ENCODE data around the gene NFATC1. TPM values are rescaled to one million over a fixed set of nuclear protein-coding genes. Genes with fewer than 3 reads are reported as not detected.

Gene NFATC1
- total RNA-seq, 1 donor from 2014 or later = 0.46 TPM

DNA sequence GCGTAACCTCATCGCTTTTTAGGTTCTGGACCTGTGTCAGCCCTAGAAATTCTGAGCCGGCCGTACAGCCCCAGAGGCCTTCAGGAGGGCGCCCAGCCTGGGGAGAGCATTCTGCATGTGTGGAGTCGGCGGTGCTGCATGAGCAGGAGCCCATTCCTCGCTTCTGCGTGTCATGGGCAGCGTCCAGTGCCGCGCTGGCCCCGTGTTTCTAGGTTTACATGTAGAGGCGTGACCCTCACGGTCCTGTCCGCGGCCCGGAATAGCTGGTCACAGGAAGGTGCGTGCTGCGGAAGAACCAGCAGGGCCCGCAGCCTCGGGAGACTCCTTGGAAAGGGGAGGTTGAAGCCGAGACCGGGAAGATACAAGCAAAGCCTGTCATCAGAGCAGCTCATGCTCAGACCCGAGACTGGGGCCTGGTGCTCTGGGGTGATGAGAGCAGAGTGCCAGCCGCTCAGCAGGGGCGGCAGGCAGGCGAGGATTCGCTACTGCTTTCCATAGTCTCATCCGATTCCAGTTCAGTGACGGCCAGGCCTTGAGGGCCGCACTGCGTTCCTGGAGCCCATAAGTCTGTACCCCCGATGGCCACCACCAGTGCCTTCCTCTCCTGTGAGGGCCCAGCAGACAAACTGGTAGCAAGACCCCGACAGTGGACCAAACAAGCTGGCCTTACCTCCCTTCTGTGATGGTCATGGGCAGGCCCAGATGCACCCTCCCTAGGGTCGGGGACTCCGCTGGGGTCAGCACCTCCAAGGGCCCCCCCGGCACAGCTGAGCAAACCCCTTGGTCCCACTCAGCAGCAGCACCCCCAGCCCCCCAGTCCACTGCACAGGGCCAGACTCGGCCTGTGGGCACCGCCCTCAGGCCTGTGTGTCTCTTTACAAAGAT is 15.6 kb upstream of the NFATC1 start:
- no peak for DNase-seq (ENCODE audit: low read depth)
- H3K4me3 ChIP-seq (ENCODE audit: low read depth, low read length) = no peak overlapping the region
- TF ChIP-seq, protein P1, sequence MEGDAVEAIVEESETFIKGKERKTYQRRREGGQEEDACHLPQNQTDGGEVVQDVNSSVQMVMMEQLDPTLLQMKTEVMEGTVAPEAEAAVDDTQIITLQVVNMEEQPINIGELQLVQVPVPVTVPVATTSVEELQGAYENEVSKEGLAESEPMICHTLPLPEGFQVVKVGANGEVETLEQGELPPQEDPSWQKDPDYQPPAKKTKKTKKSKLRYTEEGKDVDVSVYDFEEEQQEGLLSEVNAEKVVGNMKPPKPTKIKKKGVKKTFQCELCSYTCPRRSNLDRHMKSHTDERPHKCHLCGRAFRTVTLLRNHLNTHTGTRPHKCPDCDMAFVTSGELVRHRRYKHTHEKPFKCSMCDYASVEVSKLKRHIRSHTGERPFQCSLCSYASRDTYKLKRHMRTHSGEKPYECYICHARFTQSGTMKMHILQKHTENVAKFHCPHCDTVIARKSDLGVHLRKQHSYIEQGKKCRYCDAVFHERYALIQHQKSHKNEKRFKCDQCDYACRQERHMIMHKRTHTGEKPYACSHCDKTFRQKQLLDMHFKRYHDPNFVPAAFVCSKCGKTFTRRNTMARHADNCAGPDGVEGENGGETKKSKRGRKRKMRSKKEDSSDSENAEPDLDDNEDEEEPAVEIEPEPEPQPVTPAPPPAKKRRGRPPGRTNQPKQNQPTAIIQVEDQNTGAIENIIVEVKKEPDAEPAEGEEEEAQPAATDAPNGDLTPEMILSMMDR (conservative IDR thresholded peaks at IDR 0.05; ENCODE audit: low read depth, low read length) = no peak

DNA sequence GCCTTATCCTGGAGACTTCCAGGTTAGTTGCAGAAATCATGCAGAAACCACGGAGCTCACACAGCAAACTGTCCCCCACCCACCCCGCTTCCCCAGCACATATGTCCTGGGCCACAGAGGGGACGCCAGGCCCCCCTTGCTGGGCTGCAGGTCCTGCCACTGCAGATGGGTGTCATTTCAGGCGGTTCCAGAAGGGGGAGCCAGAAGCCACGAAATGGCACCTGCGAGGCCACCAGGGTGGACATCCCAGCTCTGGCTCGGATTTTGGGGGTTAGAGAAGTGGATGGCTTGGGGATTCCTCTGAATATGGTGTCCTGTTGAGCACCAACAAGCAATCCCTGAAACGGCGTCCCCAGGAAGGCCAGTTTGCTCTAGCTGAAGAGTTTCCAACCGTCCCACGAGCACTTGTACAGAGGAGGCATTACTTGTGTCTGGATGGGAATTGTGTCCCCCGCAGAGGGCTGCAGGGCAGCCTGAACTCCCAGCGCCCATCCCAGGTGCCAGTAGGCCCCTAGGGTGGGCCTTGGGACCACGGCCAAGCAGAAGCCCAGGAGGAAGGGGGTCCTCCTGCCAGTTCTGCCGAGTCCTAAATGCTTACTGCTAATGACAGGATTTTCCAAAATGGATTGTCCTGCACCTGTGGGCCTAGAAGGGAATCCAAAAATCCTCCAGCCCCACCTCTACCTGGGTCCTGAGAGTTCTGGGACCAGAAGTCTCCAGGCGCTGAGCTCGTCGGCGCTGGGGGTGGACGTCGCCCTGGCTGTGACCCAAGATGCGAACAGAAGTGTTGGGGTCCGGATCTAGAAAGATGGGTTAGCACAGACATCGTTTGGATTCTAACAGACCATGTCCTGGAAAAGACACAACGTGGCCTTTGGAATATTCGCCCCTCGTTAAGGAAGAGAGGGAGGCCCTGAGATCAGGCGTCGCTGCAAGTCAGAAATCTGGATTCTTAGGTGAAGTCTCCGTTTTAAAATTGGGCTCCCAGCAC is 14.6 kb upstream of the NFATC1 start:
- no peak for DNase-seq (ENCODE audit: low read depth)
- TF ChIP-seq, protein P1 (conservative IDR thresholded peaks at IDR 0.05; ENCODE audit: low read depth, low read length) = peak; percentile 84
- H3K4me3 ChIP-seq (ENCODE audit: low read depth, low read length) = no peak overlapping the region

DNA sequence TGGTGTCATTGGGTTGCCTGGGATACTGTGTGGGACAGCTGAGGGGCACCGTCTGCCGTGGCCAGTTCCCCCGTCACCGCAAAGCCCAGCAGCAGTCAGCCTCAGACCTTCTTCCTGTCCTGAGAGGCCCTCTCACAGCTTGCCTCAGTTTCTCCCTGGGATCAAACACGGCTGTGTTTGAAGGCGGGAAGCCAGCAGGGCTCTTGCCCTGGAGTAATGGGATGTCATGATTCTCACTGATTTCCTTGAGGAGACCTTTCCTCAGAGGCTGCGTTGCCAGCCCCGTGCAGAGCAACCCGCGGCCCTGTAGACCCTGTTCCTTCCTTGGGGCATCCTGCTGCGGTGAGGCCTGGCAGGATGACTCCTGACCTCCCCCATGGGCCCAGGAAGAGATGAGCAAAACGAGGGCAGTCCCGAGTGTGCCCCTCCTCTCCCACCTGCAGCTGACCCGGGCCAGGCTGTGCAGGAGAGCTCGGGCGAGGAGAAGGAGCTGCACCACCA is 13.9 kb upstream of the NFATC1 start:
- DNase-seq (ENCODE audit: low read depth) = no peak
- TF ChIP-seq, protein P1 (conservative IDR thresholded peaks at IDR 0.05; ENCODE audit: low read depth, low read length) = no peak
- no peak overlapping the region for H3K4me3 ChIP-seq (ENCODE audit: low read depth, low read length)

DNA sequence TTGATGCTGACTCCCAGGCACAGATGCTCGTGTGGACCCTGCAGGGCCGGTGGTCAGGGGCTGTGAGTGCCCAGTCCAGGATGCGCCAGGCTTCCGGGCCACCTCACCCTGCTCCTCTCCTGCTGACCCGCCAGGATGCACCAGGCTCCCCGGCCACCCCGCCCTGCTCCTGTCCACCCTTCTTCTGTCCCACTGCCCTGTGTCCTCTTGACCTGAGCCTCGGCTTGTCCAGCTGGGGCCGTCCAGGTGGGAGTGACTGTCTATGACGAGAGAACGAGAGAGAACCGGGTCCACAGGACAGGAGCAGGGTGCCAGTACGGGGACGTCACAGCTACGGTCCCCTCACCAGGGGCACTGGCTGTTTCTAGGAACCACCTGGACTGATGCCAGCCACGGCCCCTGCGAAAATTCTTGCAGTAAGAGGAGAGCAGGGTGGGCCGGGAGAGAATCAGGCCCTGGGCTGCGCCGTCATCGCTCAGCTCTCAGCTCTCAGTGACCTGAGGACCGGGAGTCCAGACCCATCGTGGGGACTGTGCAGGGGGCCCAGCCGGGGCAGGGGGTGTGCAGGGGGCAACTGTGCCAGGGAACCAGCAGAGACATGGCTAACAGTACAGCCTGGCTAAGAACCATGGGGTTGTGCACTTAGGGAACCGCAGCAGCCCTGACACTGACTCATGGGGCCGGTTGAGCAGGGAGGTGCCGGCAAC is 12.9 kb upstream of the NFATC1 start:
- H3K4me3 ChIP-seq (ENCODE audit: low read depth, low read length) = no peak overlapping the region
- TF ChIP-seq, protein P1 (conservative IDR thresholded peaks at IDR 0.05; ENCODE audit: low read depth, low read length) = no peak
- no peak for DNase-seq (ENCODE audit: low read depth)

DNA sequence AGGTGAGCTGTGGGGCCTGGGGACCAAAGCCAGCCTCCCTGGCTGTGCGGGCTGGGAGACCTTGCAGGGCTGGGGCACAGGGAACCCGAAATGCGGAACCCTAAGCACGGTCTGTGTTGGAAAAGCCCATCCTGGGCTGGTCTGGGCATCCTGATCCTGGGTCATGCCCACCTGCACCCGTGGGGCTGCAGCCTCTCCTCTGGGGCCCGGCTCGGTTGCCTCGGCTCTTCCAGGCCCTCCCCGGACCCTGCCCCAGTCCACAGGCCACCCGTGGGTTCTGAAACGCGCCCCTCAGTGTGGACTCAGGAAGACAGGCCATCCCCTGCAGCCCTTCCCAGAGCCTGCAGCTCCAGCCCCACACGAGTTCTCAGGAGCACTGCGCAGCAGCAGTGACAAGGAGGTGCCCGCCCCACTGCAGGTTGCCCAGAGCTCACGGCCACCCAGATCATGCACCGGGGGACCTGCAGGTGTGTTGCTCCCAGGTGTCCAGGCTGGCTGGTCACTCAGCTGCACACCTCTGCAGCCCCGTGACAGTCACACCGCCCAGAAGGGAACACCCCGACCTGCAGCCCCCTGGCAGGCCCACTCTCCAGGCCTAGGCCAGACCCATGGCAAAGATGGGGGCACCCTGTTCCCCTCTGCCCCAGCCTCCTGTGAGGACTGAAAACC is 12.2 kb upstream of the NFATC1 start:
- DNase-seq (ENCODE audit: low read depth) = no peak
- TF ChIP-seq, protein P1 (conservative IDR thresholded peaks at IDR 0.05; ENCODE audit: low read depth, low read length) = no peak
- no peak overlapping the region for H3K4me3 ChIP-seq (ENCODE audit: low read depth, low read length)

All from epithelial cell of proximal tubule (primary cell).